ENCODE results near the gene GADD45A. TPM values are rescaled to one million over a fixed set of nuclear protein-coding genes. Genes with fewer than 3 reads are reported as not detected.
A peak's percentile ranks its signal among the peaks of the same experiment; 100 is the strongest.

The GADD45A gene
- total and polyA plus RNA-seq, 5 donors from 2014 or later: 24.0 to 98.8 (median 33.5) TPM

DNA sequence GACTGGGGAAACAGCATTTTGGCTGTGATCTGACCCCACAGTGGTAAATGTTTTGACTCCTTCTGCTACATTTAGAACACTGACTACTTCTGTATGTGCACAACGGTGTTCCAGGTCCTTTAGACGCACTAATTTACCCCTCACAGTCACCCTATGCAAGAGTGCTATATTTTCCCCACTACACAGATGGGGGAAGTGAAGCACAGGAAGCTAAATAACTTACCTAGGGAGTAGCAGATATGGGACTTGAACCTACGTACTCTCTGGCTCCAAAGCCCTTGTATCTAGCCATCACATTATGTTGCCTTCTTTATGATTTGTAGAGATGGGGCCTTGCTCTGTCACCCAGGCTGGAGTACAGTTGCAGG, 49.3 kb downstream of the GADD45A start:
- no peaks in the 10 kb centered on the region for H3K9me3 Mint-ChIP-seq
- H3K36me3 Mint-ChIP-seq: no peaks in the 10 kb centered on the region
- H3K9me3 ChIP-seq (ENCODE audit: control insufficient read depth in 2 of 2, low read length in 2 of 2): no peaks in the 10 kb centered on the region
- H3K27ac ChIP-seq (ENCODE audit: insufficient read depth, low read length, poor library complexity, severe bottlenecking): no peak overlapping the region
- no peak for ATAC-seq (ENCODE audit: low read depth in 2 of 2)
- H3K4me1 Mint-ChIP-seq: peaks cover 8 to 33% (median 26%) of the 10 kb centered on the region in 4 donors
- no peaks in the 10 kb centered on the region for H3K27me3 Mint-ChIP-seq
- no peak for DNase-seq
- H3K36me3 ChIP-seq (ENCODE audit: control insufficient read depth, insufficient read depth, low read length): no peaks in the 10 kb centered on the region
- no peak overlapping the region for H3K4me3 Mint-ChIP-seq
- no peak overlapping the region for H3K4me3 ChIP-seq (ENCODE audit: low read depth, low read length)
- no peaks in the 10 kb centered on the region for H3K27me3 ChIP-seq (ENCODE audit: control insufficient read depth, insufficient read depth, low read length)
- H3K27ac Mint-ChIP-seq: peak overlapping the region in 2 of 3 donors; percentile 42 to 73
- H3K4me1 ChIP-seq (ENCODE audit: control insufficient read depth, insufficient read depth, low read length, poor library complexity, severe bottlenecking): peaks cover 27% of the 10 kb centered on the region

DNA sequence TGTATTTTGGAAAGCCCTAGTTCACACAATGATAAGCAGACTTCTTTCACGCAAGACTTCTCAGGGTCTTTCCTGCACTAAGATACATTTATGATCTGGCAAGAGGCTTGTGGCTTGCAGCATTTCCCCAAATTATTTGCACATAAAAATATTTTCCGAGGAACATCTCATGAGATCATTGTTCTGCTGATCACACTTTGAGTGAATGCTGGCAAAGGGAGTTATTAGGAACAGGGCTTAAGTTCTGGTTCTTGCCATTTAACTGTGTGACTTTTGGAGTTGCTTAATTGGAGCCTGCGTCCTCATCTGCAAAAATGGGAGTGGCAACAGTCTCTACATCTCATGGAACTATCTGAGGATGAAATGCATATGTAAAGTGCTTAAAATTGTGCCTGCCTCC, 50.2 kb downstream of the GADD45A start:
- no peak overlapping the region for H3K4me3 ChIP-seq (ENCODE audit: low read depth, low read length)
- no peaks in the 10 kb centered on the region for H3K36me3 ChIP-seq (ENCODE audit: control insufficient read depth, insufficient read depth, low read length)
- H3K9me3 ChIP-seq (ENCODE audit: control insufficient read depth in 2 of 2, low read length in 2 of 2): no peaks in the 10 kb centered on the region
- ATAC-seq (ENCODE audit: low read depth in 2 of 2) (no peak), DNase-seq (no peak)
- H3K4me1 Mint-ChIP-seq: peaks cover 8 to 33% (median 24%) of the 10 kb centered on the region in 4 donors
- H3K27ac ChIP-seq (ENCODE audit: insufficient read depth, low read length, poor library complexity, severe bottlenecking): no peak overlapping the region
- peak overlapping the region in 2 of 3 donors; percentile 97 to 98 for H3K27ac Mint-ChIP-seq
- no peak overlapping the region for H3K4me3 Mint-ChIP-seq
- peaks cover 27% of the 10 kb centered on the region for H3K4me1 ChIP-seq (ENCODE audit: control insufficient read depth, insufficient read depth, low read length, poor library complexity, severe bottlenecking)
- H3K9me3 Mint-ChIP-seq: no peaks in the 10 kb centered on the region
- no peaks in the 10 kb centered on the region for H3K27me3 Mint-ChIP-seq
- no peaks in the 10 kb centered on the region for H3K27me3 ChIP-seq (ENCODE audit: control insufficient read depth, insufficient read depth, low read length)
- no peaks in the 10 kb centered on the region for H3K36me3 Mint-ChIP-seq

DNA sequence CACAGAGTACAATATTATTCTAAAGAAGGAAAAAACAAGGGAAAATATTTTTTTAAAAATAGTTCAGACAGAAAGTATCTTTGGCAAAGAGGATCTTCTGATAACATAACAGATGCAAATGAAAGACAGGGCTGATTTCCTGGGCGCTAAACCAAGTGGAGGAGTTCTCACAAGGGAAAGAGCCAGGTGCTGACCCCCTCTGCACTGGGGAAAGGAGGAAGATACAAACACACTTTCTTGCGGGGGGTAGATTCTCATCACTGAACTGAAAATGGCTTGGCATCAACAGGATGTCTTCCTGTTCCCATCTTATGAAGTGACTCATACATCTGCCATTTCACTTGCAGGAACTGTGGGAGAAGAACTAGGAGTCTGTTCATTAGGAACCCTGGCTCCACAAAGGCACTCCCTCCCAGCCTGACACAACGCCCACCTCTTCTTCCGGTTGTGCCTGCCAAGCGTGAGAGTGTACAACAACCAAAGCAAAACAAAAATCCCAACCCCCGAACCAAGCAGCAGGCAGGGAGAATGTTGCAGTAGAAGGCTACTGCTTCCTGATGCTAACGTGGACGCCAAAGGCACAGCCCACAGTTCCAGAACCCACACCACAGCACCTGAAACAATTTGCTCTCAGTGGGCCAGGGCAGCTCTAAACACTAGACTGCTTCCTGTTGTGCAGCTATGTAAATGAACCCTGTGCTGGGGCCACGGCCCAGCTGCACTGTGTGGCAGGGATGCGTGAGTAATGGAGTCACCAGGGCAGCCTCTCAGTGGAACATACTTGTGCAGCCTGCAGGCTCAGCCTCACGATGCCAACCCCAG, 51.0 kb downstream of the GADD45A start:
- H3K4me3 Mint-ChIP-seq: peak overlapping the region; percentile 76 to 86 (median 81)
- peaks cover 8 to 33% (median 23%) of the 10 kb centered on the region in 4 donors for H3K4me1 Mint-ChIP-seq
- H3K36me3 ChIP-seq (ENCODE audit: control insufficient read depth, insufficient read depth, low read length): no peaks in the 10 kb centered on the region
- H3K4me1 ChIP-seq (ENCODE audit: control insufficient read depth, insufficient read depth, low read length, poor library complexity, severe bottlenecking): peaks cover 27% of the 10 kb centered on the region
- H3K27me3 Mint-ChIP-seq: no peaks in the 10 kb centered on the region
- H3K27me3 ChIP-seq (ENCODE audit: control insufficient read depth, insufficient read depth, low read length): no peaks in the 10 kb centered on the region
- no peaks in the 10 kb centered on the region for H3K9me3 ChIP-seq (ENCODE audit: control insufficient read depth in 2 of 2, low read length in 2 of 2)
- H3K9me3 Mint-ChIP-seq: no peaks in the 10 kb centered on the region
- peak overlapping the region; percentile 62 for H3K27ac ChIP-seq (ENCODE audit: insufficient read depth, low read length, poor library complexity, severe bottlenecking)
- peak overlapping the region; percentile 83 for H3K4me3 ChIP-seq (ENCODE audit: low read depth, low read length)
- H3K36me3 Mint-ChIP-seq: no peaks in the 10 kb centered on the region
- H3K27ac Mint-ChIP-seq: peak overlapping the region; percentile 97 to 98 (median 98)
- ATAC-seq (ENCODE audit: low read depth in 2 of 2) (peak; percentile 99 to 100), DNase-seq (peak; percentile 4 to 92 (median 46))

DNA sequence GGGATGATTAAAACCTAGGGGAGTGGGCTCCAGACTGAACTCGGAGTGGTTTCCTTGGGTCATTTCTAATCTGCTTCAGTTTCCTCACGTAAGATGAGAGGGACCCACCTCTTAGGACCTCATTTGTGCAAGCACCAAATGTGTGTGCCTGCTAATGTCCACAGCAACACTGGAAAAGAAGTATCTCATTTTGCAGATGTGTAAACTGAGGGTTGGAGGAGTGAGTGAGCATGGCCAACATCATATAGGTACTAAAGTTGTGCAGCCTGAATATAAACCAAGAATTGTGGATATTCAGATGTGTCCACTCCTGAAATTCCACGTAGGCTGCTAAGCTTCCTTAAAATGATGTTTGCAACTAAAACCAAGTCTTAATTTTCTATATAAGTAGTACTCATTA, 51.7 kb downstream of the GADD45A start:
- peak overlapping the region; percentile 97 to 98 (median 98) for H3K27ac Mint-ChIP-seq
- peak overlapping the region; percentile 83 for H3K4me3 ChIP-seq (ENCODE audit: low read depth, low read length)
- no peak for ATAC-seq (ENCODE audit: low read depth in 2 of 2)
- H3K36me3 Mint-ChIP-seq: no peaks in the 10 kb centered on the region
- peaks cover 8 to 33% (median 23%) of the 10 kb centered on the region in 4 donors for H3K4me1 Mint-ChIP-seq
- peaks cover 27% of the 10 kb centered on the region for H3K4me1 ChIP-seq (ENCODE audit: control insufficient read depth, insufficient read depth, low read length, poor library complexity, severe bottlenecking)
- no peaks in the 10 kb centered on the region for H3K36me3 ChIP-seq (ENCODE audit: control insufficient read depth, insufficient read depth, low read length)
- no peak for DNase-seq
- H3K9me3 Mint-ChIP-seq: no peaks in the 10 kb centered on the region
- H3K27ac ChIP-seq (ENCODE audit: insufficient read depth, low read length, poor library complexity, severe bottlenecking): peak overlapping the region; percentile 62
- no peaks in the 10 kb centered on the region for H3K27me3 ChIP-seq (ENCODE audit: control insufficient read depth, insufficient read depth, low read length)
- no peaks in the 10 kb centered on the region for H3K27me3 Mint-ChIP-seq
- no peaks in the 10 kb centered on the region for H3K9me3 ChIP-seq (ENCODE audit: control insufficient read depth in 2 of 2, low read length in 2 of 2)
- peak overlapping the region; percentile 43 to 83 (median 78) for H3K4me3 Mint-ChIP-seq

DNA sequence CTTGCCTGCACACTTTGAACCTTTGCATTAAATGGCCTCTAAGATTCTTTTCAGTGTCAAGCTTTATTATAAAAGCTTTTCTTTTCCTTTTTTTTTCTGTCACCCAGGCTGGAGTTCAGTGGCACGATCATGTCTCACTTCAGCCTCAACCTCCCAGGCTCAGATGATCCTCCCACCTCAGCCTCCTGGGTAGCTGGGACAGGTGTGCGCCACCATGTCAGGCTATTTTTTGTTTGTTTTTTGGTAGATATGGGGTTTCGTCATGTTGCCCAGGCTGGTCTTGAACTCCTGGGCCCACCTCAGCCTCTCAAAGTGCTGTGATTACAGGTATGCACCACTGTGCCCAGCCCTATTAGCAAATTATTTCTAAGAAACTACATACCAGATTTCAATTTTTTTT, 52.9 kb downstream of the GADD45A start:
- H3K27ac ChIP-seq (ENCODE audit: insufficient read depth, low read length, poor library complexity, severe bottlenecking): no peak overlapping the region
- Mint-ChIP-seq H3K9me3 (no peaks in the 10 kb centered on the region), H3K4me3 (no peak overlapping the region), H3K27ac (peak overlapping the region in 2 of 3 donors; percentile 14 to 49), H3K36me3 (no peaks in the 10 kb centered on the region), H3K4me1 (peaks cover 8 to 33% (median 23%) of the 10 kb centered on the region in 4 donors), H3K27me3 (no peaks in the 10 kb centered on the region)
- peaks cover 27% of the 10 kb centered on the region for H3K4me1 ChIP-seq (ENCODE audit: control insufficient read depth, insufficient read depth, low read length, poor library complexity, severe bottlenecking)
- H3K36me3 ChIP-seq (ENCODE audit: control insufficient read depth, insufficient read depth, low read length): no peaks in the 10 kb centered on the region
- H3K27me3 ChIP-seq (ENCODE audit: control insufficient read depth, insufficient read depth, low read length): no peaks in the 10 kb centered on the region
- ATAC-seq (ENCODE audit: low read depth in 2 of 2) (no peak), DNase-seq (no peak)
- H3K4me3 ChIP-seq (ENCODE audit: low read depth, low read length): no peak overlapping the region
- H3K9me3 ChIP-seq (ENCODE audit: control insufficient read depth in 2 of 2, low read length in 2 of 2): no peaks in the 10 kb centered on the region

Other genes starting within 250 kb of the GADD45A start
- gene GNG12, start 148.3 kb downstream of the GADD45A start, total RNA-seq: not detected
- not detected for gene GNG12, start 148.3 kb downstream of the GADD45A start, polyA plus RNA-seq

Data from CD4-positive, CD25-positive, alpha-beta regulatory T cell (primary cell).